Astrocyte of the cerebellum (primary cell): Measurements from ENCODE around the gene RCSD1.

Source experiments
- DNase-seq: peaks from one replicate; pipeline ENCODE4 v3.0.0-alpha.2; 2011; ENCODE audit warnings: low read depth
- H3K4me3 ChIP-seq: 2 replicates; pipeline ENCODE4 v1.5.1; 2011; ENCODE audit warnings: mild to moderate bottlenecking, low read depth, low read length, moderate library complexity
- in situ Hi-C: cut with HindIII; loops from 2 replicates; pipeline ENCODE4 v1.10.0; 2017; ENCODE audit warnings: low sequenced_read_pairs
- TF ChIP-seq, protein P1 (sequence below): IDR thresholded peaks from 2 replicates; pipeline ENCODE4 v1.5.1; 2012; ENCODE audit warnings: low read length, low read depth, moderate library complexity, mild to moderate bottlenecking; ENCODE audit errors: missing control alignments

Gene RCSD1

DNA sequence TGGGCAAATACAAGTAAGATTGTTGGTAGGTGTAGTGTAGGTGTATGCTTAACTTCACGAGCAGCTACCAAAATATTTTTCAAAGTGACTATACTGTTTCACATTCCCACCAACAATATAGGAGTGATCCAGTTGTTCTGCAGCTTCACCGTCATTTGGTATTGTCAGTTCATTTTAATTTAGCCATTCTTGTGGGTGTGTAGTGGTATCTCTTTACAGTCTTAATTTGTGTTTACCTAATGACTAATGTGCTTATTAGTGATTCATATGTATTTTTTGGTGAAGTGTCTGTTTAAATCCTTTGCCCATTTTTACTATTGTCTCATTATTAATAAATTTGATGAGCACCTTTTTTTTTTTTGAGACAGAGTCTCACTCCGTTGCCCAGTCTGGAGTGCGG lies 35.4 kb downstream of the RCSD1 start:
- H3K4me3 ChIP-seq: no peak overlapping the region
- no peak for DNase-seq
- TF ChIP-seq, protein P1, sequence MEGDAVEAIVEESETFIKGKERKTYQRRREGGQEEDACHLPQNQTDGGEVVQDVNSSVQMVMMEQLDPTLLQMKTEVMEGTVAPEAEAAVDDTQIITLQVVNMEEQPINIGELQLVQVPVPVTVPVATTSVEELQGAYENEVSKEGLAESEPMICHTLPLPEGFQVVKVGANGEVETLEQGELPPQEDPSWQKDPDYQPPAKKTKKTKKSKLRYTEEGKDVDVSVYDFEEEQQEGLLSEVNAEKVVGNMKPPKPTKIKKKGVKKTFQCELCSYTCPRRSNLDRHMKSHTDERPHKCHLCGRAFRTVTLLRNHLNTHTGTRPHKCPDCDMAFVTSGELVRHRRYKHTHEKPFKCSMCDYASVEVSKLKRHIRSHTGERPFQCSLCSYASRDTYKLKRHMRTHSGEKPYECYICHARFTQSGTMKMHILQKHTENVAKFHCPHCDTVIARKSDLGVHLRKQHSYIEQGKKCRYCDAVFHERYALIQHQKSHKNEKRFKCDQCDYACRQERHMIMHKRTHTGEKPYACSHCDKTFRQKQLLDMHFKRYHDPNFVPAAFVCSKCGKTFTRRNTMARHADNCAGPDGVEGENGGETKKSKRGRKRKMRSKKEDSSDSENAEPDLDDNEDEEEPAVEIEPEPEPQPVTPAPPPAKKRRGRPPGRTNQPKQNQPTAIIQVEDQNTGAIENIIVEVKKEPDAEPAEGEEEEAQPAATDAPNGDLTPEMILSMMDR: no peak
- in situ Hi-C loops: no loop called here

DNA sequence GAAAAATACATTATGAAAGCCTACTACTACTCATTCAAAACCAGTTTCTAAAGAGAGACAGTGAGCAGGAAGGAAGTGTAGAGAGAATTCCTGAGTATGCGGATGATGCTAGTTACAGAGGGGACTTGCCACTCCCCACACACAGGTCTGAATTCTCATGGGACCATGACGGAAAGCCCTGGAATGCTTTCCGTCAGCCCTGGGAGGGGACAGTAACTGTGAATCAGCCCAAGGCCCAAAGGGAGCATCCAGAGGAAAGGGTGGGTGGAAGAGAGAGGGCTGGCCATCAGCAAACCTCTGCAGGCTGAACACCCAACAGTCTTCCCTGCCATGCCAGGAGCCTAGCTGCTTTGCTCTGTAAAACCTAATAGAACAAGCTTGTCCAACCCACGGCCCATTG lies 36.4 kb downstream of the RCSD1 start:
- no peak overlapping the region for H3K4me3 ChIP-seq
- in situ Hi-C loops: no loop called here
- DNase-seq: no peak
- TF ChIP-seq, protein P1: no peak

DNA sequence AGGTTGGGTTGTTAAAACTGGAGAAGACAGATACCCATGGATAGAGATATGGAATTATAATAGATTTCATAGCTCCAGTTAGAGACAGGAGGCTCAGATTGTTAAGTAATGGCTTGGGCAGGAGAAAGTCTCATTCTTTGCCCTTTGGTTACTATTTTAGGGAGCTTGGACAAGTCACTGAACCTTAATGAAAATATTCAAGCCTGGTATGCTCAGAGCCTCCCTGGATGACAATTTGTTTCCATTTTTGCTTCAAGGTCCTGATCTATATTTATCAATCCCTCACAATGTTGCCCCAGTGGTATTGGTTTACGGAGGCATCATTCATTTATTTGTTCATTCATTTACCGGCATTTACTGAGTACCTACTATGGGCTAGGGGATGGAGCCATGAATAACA lies 37.5 kb downstream of the RCSD1 start:
- H3K4me3 ChIP-seq: no peak overlapping the region
- in situ Hi-C loops: no loop called here
- TF ChIP-seq, protein P1: no peak
- no peak for DNase-seq

DNA sequence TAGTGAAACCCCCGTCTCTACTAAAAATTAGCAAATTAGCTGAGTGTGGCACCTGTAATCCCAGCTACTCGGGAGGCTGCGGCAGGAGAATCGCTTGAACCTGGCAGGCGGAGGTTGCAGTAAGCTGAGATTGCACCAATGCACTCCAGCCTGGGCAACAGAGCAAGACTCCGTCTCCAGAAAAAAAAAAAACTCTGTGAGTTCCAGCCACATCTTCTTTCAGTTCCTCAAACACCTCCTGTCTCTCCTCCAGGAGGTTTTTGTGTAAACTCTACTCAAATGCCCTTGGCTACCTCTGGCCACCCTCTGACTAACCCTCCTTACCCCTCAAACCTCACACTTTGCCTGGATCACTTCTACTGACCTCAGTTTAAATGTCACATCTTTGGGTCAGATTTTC lies 38.1 kb downstream of the RCSD1 start:
- in situ Hi-C loops: no loop called here
- TF ChIP-seq, protein P1: no peak
- no peak overlapping the region for H3K4me3 ChIP-seq
- no peak for DNase-seq

DNA sequence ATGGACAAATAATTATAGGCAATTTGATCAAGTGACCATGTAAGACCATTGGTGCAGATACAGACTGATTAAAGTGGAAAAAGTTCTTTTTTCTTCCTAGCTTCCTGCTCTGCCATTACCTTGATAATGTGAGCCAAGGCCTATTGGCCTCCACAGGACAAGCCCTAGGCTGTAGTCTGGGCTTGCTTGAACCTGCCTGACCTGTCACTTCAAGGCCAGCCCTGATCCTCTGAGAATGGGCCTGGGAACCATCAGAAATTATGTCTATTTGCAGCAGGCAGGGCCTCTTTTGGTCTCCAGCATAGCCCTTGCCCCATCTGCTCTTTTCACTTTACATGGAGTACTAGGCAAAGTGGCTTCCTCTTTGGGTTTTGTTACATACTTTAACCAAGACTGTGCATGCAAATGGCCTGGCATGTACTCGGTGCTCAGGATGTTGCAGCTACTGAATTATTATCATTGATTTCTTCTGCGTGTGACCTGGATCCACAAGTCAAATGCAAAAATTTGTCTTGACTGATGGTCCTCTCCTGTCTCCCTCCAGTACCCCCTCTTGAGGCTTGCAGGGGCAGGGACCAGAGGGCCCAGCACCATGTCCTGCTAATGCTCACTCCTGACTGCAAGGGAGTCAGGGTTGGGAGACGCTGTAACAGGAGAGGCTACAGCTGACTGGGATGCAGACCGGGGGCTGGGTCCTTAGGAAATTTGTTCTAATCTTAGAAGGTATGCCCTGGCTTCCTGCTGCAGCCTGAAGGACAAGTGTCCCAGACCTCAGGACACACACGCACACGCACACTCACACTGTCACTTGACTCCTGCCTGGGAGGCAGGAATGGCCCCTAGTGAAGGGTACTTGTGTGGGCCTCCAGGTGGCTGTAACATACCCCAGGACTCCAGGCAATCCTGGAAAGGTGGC lies 39.4 kb downstream of the RCSD1 start:
- no peak overlapping the region for H3K4me3 ChIP-seq
- TF ChIP-seq, protein P1: no peak
- DNase-seq: no peak
- in situ Hi-C loops: no loop called here

DNA sequence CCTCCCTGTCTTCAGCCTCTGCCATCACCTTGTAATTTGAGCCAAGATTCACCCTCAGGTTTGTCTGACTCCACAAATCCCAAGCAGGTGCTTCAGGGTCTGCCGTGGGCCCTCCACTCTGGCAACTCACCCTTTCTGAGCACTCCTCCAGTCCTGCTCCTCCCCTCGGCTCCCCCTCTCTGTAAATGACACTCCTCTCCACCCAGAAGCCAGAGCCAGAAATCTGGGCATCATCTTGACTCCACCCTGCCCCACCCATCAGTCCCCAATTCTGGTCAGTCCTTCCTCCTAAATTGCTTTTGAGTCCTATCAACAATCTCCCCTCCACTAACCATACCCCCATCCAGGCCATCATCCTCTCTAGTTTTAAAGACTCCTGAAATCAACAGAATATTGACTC lies 40.5 kb downstream of the RCSD1 start:
- in situ Hi-C loops: no loop called here
- DNase-seq: no peak
- TF ChIP-seq, protein P1: no peak
- H3K4me3 ChIP-seq: no peak overlapping the region
